NCI-H82 (cell line): ENCODE measurements around the gene ACOX3.
"Not testable (repeated sequence)": the region's sequence is repeated elsewhere in the genome, so short reads cannot be mapped to it uniquely, and the experiment has no call there.

Experiments
- DNase-seq: peaks from one replicate; lab custom pipeline; 2025; lab: John Stamatoyannopoulos, UW

The ACOX3 gene

DNA sequence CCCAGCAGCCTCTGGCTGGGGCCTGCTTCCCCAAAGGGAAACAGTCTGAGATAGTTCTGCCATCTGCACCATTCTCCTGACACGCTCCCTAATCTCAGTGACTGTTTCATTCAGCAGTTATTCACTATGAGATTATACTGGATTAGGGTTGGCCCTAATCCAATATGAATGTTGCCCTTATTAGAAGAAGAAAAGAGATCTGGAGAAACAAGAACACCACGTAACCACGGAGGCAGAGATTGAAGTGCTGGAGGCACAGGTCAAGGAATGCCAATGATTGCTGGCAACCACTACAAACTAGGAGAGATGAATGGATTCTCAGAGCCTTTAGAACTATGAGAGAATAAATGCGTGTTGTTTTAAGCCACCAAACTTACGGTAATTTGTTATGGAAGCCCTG lies 7.4 kb downstream of the ACOX3 start:
- peak; percentile 73 for DNase-seq

DNA sequence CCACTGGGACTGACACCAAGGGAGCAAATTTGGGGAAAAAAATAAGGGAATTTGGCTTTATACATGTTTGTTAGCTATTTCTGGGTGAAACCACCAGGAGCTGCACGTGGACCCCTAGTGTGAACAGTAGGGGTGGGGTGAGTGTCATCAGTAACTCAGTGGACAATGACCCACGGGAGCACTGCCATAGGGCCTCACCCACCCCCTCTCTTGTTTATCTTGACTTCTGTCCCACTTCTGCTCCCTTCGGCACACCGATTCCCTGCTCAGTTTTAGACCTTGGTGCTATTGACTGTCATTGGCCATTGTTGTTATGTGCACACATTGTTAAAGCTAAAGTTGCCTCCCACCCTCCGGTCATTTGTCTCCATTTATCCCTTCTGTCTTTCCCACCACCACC lies 9.0 kb downstream of the ACOX3 start:
- no peak for DNase-seq

DNA sequence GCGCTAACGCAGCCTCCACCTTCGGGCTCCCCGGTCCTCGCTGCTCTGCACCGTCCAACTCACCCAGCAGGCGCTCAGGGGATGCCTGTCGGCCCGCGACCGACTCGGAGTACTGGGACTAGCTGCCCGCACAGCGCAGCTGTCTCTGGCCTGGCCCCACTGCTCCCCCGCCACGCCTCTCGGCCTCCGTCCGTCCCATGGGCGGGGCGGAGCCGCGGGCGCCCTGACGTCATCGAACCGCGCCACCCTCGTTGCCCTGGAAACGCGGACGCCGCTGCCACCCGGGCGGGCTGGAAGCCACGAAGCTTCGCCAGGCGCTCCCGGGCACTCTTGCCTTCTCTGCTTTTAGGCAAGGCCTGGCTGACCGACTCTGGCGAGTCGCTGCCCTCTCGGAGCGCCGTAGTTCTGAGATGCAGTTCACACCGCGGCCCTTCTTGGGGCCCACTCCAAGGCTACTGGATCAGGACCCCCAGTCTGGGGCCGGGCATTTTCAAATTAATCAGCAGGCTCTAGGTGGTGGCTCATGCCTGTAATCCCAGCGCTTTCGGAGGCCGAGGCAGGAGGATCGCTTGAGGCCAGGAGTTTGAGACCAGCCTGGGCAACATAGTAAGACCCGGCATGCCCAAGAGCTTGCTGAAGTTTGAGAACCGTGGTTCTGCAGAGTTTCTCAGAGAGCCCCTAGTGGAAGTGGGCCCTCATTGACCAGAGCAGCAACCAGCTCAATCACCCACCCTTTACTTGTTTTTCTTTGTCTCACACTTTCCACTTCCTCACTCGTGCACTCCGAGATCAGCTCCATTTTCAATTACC lies 12.0 kb downstream of the ACOX3 start:
- peak; percentile 86 for DNase-seq

DNA sequence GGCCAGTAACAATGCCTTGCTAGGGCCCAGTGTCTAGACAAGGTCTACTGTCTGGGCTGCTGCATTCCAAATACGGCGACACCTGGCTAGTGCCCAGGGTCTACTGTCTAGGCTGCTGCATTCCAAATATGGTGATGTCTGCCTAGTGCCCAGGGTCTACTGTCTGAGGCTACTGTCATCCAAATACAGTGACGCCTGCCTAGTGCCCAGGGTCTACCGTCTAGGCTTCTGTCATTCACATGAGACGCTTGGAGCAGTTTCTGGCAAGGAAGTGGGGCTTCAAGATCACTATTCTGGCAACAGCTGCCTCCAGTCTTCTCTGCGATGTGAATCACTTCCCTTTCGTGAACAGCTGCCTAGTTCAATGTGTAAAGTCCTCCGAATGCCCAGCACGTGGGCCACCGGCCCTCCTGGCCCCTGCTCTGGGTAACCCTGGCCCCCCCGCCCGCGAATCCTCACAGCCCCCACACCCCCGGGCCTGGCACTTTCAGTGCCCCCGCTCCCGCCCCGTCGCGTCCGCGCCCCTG lies 12.7 kb downstream of the ACOX3 start:
- DNase-seq, result peak; percentile 46

DNA sequence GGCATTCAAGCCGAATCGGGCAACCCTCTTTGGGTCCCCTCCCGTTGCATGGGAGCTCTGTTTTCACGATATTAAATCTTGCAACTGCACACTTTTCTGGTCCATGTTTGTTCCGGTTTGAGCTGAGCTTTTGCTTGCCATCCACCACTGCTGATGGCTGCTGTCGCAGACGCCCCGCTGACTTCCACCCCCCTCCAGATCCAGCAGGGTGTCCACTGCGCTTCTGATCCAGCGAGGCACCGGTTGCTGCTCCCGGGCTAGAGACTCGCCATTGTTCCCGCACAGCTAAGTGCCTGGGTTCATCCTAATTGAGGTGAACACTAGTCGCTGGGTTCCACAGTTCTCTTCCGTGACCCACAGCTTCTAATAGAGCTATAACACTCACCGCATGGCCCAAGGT lies 13.3 kb downstream of the ACOX3 start:
- peak; percentile 52 for DNase-seq

DNA sequence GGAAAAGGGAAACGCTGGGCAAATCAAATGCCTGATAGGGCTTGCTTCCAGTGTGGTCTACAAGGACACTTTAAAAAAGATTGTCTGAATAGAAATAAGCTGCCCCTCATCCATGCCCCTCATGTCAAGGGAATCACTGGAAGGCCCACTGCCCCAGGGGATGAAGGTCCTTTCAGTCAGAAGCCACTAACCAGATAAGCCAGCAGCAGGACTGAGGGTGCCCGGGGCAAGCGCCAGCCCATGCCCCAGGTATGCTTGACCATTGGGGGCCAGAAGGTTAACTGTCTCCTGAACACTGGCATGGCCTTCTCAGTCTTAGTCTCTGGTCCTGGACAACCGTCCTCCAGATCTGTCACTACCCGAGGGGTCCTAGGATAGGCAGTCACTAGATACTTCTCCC lies 17.7 kb downstream of the ACOX3 start:
- DNase-seq, result no peak

DNA sequence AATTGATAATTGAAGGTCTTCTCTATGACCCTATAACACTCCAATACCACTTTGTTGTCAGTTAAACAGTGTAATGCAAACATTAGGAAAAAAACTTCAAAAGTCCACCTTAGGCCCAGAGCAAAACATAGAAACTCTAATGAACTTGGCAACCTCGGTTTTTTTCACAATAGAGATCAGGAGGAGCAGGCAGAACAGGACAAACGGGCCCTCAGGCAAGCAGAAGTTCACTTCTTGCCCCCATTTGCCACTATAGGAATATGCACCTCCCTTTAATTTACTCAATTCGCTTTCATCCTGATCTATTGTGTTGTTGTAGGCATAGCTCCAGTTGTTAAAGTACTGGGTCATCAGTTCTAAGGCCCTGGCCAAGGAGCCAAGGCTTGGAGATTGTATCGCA lies 18.2 kb downstream of the ACOX3 start:
- DNase-seq, result no peak

DNA sequence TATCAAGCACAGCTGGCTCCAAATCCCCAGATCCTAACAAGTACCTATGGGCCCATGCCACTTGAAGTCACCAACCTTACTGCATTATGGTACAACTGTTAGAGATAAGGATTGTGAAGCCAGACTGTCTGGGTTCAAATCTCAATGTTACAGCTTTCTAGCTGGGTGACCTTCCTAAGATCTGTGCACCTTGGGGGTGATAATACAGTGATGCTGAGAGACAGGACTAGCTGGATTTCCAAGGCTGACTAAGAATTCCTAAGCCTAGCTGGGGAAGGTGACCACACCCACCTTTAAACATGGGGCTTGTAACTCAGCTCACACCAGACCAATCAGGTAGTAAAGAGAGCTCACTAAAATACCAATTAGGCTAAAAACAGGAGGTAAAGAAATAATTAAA lies 20.4 kb downstream of the ACOX3 start:
- not testable (repeated sequence) for DNase-seq

DNA sequence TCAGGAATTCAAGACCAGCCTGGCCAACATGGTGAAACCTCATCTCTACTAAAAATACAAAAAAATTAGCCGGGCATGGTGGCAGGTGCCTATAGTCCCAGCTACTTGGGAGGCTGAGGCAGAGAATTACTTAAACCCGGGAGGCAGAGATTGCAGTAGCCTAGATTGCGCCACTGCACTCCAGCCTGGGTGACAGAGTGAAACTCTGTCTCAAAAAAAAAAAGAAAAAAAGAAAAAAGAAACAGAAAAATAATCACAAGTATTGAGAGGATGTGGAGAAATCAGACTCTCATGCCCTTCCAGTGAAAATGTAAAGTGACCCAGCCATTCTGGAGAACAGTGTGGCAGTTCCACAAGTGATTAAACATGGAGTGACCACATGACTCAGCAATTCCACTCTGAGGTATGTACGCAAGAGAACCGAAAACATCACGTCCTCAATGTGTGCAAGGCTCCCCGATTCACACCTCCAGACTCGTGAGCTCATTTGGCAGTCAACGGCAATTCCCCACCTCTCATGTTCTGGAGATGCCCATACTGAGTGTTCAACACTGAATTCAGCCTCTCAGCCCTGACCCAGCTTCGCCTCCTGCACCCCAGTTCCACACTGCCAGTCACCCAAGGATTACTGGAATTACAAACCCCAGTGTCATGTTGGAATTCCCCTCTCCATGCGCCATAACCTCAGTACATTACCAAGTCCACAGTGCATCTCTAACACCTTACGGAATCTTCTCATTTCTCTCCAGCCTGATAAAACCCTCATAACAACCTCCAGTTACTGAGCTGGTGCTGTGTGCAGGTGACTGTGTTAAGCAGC lies 21.1 kb downstream of the ACOX3 start:
- no peak for DNase-seq

DNA sequence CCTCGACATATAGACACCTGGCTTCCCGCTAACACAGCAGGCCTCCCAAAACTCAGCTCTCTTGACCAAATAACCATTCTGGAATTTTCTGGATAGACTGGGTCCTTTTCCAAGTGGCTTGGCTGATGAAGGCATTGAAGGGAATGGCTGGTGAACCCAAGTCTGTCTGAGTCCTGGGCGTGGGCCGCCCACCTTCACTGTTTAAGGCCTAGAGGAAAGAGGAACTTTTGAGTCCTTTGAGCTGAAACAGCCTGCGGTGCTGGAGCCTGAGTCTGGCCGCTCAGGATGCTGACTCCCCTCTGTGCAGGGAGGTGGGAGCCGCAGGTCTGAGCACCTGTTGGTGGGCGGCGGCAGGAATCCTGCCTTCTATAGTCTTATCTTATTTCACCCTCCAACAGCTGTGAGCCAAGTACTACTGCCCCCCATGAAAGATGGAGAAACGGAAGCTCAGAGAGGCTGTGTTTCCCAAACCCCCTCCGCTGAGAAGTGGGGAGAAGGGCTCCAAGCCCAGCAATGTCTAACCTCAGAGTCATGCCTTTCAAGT lies 23.4 kb downstream of the ACOX3 start:
- no peak for DNase-seq

DNA sequence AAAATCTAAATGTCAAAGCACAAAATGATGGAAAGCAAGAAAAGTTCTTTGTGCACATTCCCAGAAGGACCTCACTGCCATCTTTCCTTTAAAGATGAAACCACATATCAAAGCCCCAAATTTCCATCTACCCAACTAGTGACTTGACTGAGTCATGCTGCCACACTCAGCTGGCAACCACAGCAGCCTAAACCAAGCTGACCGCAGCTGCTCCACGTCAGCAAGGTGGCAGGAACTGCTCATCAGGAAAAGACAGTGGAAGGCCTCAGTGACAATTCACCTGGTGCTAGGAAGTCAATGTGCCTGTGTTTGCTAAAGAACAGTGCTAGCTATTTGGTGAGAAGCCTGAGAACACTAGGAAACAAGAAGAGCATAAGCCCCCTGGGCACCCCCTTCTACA lies 26.1 kb downstream of the ACOX3 start:
- DNase-seq, result no peak

DNA sequence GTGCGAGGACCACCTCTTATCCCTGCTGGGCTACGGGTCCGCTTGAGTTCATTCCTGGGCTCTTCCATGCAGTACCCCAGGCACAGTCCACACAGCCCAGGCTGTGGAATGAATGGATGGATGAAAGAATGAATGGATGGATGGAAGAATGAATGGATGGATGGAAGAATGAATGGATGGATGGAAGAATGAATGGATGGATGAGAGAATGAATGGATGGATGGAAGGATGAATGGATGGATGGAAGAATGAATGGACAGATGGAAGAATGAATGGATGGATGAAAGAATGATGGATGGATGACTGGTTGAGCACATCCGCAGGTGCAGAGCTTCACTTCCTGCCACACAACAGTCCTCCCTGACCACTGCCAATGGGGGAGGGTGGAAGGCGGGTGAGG lies 28.2 kb downstream of the ACOX3 start:
- DNase-seq, result no peak

DNA sequence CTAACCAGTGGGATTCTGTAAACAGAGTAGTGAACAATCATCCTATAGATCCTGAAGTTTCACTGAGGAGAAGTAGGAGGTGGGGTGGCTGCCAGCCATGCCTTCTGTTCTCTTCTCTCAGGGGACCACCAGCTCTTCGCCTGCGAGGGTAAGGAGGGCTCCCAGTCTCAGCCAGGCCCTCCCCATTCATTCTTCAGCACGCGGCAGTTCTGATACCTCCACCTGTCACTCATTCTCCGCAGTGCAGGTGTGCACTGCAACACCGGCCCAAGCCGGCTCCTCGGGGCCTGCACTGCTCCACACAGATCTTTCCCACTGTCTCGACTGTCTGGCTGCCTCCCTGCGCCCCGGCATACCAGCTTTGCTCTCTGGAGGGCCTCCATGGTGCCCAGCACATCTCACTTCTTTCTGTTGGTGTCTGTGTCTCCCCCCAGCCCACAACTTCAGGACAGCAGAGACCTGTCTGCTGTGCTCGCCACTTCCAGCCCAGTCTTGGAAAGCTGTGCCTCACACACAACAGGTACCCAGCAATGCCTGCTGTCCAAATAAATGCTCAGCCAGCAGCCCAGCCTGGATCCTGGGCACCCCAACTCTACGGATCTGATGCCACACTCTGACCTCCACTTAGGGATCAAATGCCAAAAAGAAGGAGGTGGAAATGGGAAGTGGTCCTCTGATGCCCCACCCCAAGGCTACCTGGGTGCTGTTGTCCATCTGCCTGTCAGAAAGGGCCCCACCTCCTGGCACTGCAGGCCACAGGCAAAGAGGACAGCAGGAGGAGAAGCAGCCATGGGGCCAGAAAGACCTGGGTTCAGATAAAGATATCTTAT lies 29.0 kb downstream of the ACOX3 start:
- no peak for DNase-seq

DNA sequence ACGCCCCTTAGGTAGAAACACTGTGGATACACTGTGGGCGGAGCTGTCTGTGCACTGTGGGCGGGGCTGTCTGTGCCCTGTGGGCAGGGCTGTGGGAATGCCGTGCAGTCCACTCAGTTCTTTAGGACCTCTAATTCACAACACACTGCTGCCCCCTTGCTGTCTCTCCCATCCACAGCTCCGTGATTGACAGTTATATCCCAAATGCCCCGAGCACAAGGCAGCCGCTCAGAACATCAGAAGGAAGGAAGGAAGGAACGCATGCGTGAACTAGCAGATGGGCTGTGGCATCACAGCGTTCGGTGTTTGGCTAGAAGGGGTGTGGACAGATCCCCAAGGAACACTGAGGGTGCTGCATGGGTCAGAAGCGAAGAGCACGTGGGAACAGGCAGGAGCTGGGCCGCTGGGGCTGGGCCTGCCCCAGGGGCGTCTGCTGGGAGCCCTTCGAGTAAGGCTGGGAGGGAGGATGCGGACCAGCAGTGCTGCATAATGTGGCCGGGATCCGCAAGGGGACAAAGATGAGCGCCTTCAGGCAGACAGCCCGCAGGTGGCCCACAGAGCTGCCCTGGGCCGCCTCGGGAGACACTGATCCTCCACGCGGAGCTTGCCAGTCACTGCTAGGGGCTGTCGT lies 29.8 kb downstream of the ACOX3 start:
- DNase-seq, result peak; percentile 95

DNA sequence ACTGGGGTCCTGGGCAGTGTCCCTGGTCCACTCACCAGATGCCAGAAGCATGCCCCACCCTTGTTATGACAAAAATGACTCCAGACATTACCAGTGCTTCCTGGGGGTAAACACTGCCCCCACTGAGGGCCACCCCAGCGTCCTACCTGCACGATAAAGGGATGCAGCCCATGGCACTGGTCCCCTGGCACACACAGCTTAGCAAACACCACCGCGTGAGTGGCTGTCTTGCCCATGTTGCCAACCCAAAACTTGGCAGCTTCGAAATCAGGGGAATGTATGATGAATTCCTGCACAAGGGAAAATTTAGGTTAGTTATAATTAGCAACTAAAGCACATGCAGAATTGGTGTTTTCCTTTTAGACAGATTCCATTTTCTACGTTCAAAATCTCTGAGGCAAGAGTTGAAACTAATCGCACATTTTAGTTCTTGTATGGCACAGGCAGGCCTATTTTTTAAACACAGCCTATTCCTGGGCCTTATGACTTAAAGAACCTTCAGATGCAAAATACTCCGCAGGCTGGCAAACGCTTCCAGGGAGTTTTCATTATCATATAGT lies 30.4 kb downstream of the ACOX3 start:
- no peak for DNase-seq

DNA sequence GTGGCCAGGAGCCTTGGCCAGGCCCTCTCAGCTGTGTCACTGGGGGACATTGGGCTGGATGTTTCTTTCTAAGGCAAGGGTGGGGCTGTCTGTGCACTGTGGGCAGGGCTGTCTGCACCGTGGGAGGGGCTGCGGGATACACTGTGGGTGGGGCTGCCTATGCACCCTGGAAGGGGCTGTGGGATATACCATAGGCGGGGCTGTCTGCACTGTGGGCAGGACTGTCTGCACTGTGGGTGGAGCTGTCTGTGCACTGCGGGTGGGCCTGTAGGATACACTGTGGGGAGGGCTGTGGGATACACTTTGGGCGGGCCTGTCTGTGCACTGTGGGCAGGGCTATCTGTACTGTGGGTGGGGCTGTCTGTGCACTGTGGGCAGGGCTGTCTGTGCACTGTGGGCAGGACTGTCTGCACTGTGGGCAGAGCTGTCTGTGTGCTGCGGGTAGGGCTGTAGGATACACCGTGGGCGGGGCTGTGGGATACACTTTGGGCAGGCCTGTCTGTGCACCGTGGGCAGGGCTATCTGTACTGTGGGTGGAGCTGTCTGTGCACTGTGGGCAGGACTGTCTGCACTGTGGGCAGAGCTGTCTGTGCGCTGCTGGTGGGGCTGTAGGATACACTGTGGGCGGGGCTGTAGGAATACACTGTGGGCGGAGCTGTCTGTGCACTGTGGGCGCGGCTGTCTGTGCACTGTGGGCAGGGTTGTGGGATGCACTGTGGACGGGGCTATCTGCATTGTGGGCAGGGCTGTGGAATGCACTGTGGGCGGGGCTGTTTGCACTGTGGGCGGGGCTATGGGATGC lies 31.1 kb downstream of the ACOX3 start:
- peak; percentile 36 for DNase-seq

DNA sequence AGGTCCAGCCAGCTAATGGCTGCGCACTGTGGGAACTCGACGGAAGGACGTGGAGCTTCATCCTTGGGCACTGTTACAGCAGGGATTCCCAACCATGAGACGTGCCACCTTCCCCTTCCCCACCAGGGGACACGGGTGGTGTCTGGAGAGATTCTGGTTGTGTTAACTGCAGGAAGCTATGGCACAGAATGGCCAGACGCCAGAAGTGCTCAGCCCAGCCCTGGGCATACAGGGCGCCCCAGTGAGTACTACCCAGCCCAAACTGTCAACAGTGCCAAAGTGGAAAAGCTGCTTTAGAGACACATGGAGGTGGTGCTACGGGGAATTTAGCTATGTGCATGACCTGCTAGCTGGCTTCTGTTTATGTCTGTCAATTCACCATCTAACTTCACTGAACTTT lies 32.8 kb downstream of the ACOX3 start:
- no peak for DNase-seq

DNA sequence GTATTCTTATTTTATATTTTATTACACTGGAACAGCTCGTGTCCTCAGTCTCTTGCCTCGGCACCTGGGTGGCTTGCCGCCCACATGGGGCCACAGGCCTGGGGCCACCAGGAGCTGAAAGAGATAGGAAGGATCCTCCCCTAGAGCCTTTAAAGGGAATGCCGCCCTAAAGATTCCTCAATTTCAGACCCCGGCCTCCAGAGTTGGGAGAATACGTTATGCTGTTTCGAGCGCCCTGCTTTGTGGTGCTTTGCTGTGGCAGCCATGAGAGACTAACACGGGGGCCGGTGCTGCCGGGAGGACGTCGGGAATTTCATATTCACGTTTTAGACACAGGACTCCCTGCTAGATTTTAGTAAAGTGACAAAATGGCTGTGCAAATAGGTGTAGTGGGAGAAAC lies 33.2 kb downstream of the ACOX3 start:
- no peak for DNase-seq

DNA sequence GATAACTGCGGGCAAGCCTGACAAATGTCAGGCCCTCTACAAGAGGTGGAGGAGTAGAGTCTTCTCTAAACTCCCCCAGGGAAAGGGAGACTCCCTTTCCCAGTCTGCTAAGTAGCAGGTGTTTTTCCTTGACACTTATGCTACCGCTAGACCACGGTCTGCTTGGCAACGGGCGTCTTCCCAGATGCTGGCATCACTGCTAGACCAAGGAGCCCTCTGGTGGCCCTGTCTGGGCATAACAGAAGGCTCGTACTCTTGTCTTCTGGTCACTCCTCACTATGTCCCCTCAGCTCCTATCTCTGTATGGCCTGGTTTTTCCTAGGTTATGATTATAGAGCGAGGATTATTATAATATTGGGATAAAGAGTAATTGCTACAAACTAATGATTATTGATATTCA lies 33.6 kb downstream of the ACOX3 start:
- peak; percentile 8 for DNase-seq

DNA sequence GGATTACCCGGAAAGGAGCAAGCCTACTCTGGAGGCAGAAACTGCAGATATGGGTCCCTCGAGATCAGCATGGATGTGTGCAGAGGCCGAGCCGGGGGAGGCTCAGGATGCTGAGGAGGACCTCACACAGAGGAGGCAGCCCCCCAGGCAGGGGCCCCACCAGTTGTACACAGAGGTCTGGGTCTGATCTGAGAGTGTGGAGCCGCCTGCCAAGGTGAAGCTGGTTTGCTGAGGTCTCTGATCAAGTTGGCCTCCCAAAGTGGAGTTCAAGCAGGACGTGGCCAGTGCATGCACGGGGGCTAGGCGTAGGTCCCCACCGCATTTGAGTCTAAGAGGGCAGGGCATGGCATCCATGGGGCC lies 35.0 kb downstream of the ACOX3 start:
- DNase-seq, result no peak
